Measurements from ENCODE around the gene TOX2. TPM values are rescaled to one million over a fixed set of nuclear protein-coding genes. Genes with fewer than 3 reads are reported as not detected.

Gene TOX2
- total RNA-seq, 1 donor from 2014 or later = 0.70 TPM

DNA sequence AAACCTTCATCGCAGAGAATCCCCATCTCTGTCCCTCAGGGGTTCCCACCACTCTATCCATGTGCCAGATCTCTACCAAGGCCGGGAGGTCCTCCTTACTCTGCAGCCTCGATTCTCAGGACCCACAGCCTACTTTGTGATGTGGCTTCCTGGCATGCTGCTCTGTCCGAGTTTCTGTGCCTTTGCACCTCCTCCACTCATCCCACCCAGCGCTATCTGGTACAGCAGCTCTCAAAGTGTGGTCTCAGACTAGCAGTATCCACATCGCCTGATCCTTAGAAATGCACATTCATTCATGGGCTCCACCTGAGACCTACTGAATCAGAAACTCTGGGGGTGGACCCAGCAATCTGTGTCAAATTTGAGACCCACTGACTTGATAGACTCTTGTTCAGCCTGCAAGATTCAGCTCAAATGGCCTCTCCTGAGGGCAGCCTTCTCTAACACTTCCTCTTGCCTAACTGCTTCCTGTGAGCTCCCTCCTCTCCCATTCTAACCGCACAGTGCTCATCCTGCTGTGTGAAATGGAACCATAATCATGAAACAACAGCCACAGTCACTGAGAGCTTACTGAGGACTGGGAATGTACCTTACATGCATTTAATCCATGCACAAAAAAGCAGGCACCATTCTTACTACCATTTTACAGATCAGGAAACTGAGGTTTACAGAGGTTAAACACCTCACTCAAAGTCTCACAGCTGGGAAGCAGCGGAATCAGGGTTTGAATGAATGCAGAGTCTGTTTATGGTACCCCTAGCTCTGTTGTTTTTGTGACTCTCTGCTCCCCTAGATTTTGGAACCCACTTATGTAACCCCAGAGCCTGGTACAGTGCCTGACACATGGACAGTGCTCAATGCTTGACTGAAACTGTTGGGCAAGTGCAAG, 202.9 kb downstream of the TOX2 start:
- DNase-seq (ENCODE audit: low read depth) = no peak

DNA sequence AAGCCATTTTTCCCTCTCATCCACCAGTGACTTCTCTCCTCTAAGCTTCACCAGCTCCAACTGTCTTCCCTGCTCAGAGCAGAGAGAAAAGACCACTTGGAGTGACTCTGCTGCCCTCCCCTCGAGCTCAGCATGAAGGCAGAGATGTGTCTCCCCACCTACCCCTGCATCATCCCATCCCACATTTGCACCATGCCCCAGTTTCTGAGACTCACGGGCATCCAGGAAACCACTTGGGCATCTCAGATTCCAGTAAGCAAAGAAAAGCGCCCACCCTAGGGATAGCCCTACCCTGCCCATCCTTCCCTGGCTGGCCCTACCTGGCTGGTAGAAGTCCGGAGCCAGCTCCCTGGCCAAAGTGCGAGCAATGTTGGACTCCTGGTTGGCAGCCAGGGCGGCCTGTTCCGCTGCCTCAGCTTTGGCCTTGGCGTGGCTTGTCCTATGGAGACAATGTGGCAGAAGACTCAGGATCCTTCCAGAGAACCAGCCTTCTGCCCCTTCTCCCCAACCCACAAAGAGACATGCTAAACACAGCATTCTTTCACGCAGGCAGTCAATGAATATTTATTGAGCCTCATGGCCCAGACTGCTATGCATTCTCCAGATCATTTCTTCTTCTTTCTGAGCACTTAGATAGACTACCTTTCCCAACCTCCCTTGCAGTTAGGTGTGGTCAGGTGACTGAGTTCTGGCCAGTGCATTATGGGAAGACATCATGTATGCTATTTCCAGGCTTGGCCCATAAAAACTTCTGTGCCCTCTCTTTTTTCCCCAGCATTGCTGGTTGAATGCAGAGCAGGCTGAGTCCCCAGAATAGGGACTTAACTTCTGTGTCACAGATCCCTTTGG, 203.8 kb downstream of the TOX2 start:
- DNase-seq (ENCODE audit: low read depth) = no peak

Other genes with a start within 250 kb of the TOX2 start
- gene MYBL2, start 247.7 kb upstream of the TOX2 start, total RNA-seq = 0.16 and 0.21 TPM in 2 replicates
- not detected in 2 replicates for gene GTSF1L, start 187.8 kb upstream of the TOX2 start, total RNA-seq